ENCODE data around the gene TYROBP.
A peak's percentile ranks its signal among the peaks of the same experiment; 100 is the strongest.
"Not testable (repeated sequence)": the region's sequence is repeated elsewhere in the genome, so short reads cannot be mapped to it uniquely, and the experiment has no call there.

TYROBP gene

GRCh38 chr19:35908010-35908441 is at the start of gene TYROBP:
Gene TYROBP (minus strand): TSS chr19:35908295. CDS start chr19:35908228, 67 bp downstream.
- no peak for DNase-seq (ENCODE audit: low spot score)

- DNase-seq (ENCODE audit: low spot score): not testable (repeated sequence)
Observed at GRCh38 chr19:35957411-35957810, 49.3 kb upstream of the TYROBP start.

- DNase-seq (ENCODE audit: low spot score): no peak
Observed at GRCh38 chr19:35955881-35956634, 48.0 kb upstream of the TYROBP start.

GRCh38 chr19:35949131-35949530 is 41.0 kb upstream of the TYROBP start:
- DNase-seq (ENCODE audit: low spot score): no peak

- no peak for DNase-seq (ENCODE audit: low spot score)
Observed at GRCh38 chr19:35946203-35946602, 38.1 kb upstream of the TYROBP start.

GRCh38 chr19:35945121-35945790 is 37.2 kb upstream of the TYROBP start:
- DNase-seq (ENCODE audit: low spot score): no peak

- DNase-seq (ENCODE audit: low spot score): no peak
Observed at GRCh38 chr19:35944556-35944955, 36.5 kb upstream of the TYROBP start.

GRCh38 chr19:35943321-35944301 is 35.5 kb upstream of the TYROBP start:
- DNase-seq (ENCODE audit: low spot score): no peak

GRCh38 chr19:35942235-35942634 is 34.1 kb upstream of the TYROBP start:
- DNase-seq (ENCODE audit: low spot score): no peak

- no peak for DNase-seq (ENCODE audit: low spot score)
Observed at GRCh38 chr19:35940839-35941238, 32.7 kb upstream of the TYROBP start.

GRCh38 chr19:35940078-35940775 is 32.1 kb upstream of the TYROBP start:
- no peak for DNase-seq (ENCODE audit: low spot score)

- DNase-seq (ENCODE audit: low spot score): no peak
Observed at GRCh38 chr19:35939307-35940077, 31.4 kb upstream of the TYROBP start.

GRCh38 chr19:35938282-35939224 is 30.5 kb upstream of the TYROBP start:
- DNase-seq (ENCODE audit: low spot score): no peak

- no peak for DNase-seq (ENCODE audit: low spot score)
Observed at GRCh38 chr19:35937345-35938281, 29.5 kb upstream of the TYROBP start.

GRCh38 chr19:35936738-35937268 is 28.7 kb upstream of the TYROBP start:
- DNase-seq (ENCODE audit: low spot score): no peak

- DNase-seq (ENCODE audit: low spot score): peak; percentile 69
Observed at GRCh38 chr19:35935911-35936737, 28.0 kb upstream of the TYROBP start, which contains the start of gene LRFN3. Gene LRFN3 (plus strand): TSS chr19:35936374. CDS start chr19:35939426, 3,052 bp downstream.

GRCh38 chr19:35932291-35932936 is 24.3 kb upstream of the TYROBP start:
- DNase-seq (ENCODE audit: low spot score): no peak
